Osteoblast (primary cell): ENCODE measurements around the gene NKX2-1. TPM values are rescaled to one million over a fixed set of nuclear protein-coding genes. Genes with fewer than 3 reads are reported as not detected.

Experiments
- DNase-seq: peaks from one replicate; pipeline ENCODE4 v3.0.0; 2011; ENCODE audit warnings: low spot score, mixed read lengths; ENCODE audit not compliant: insufficient read length; ENCODE audit errors: missing footprints
- H2AFZ ChIP-seq: 2 replicates; pipeline ENCODE4 v1.6.0; 2011; ENCODE audit warnings: mild to moderate bottlenecking, low read length
- H3K27ac ChIP-seq: 2 replicates; pipeline ENCODE4 v1.5.1; 2011; ENCODE audit warnings: mild to moderate bottlenecking, low read depth, low read length, moderate library complexity
- H3K27me3 ChIP-seq: 2 replicates; pipeline ENCODE4 v1.6.0; 2012; ENCODE audit warnings: mild to moderate bottlenecking, control low read depth, inconsistent platforms, low read length, moderate library complexity; ENCODE audit not compliant: insufficient read depth
- H3K36me3 ChIP-seq: 2 replicates; pipeline ENCODE4 v1.5.1; 2011; ENCODE audit warnings: mild to moderate bottlenecking, low read length, control low read depth, moderate library complexity; ENCODE audit not compliant: insufficient read depth
- H3K4me1 ChIP-seq: 2 replicates; pipeline ENCODE4 v1.5.1; 2011; ENCODE audit warnings: mild to moderate bottlenecking, low read length, control low read depth, moderate library complexity; ENCODE audit not compliant: insufficient read depth
- H3K4me2 ChIP-seq: 2 replicates; pipeline ENCODE4 v1.6.0; 2011; ENCODE audit warnings: mild to moderate bottlenecking, low read length; ENCODE audit not compliant: insufficient read depth
- H3K4me3 ChIP-seq: fragments of 200-600 bp; sonication (generic); 3 replicates; pipeline ENCODE4 v1.5.1; 2012; ENCODE audit warnings: mild to moderate bottlenecking, low read length, inconsistent platforms; ENCODE audit not compliant: insufficient read depth
- H3K79me2 ChIP-seq: 2 replicates; pipeline ENCODE4 v1.6.0; 2012; ENCODE audit warnings: mild to moderate bottlenecking, low read length, control low read depth, inconsistent platforms; ENCODE audit not compliant: insufficient read depth
- H3K9me3 ChIP-seq: 2 replicates; pipeline ENCODE4 v1.5.1; 2011; ENCODE audit warnings: low read depth, low read length, control low read depth
- H4K20me1 ChIP-seq: 2 replicates; pipeline ENCODE4 v1.6.0; 2012; ENCODE audit warnings: mild to moderate bottlenecking, low read length, control low read depth; ENCODE audit not compliant: insufficient read depth
- CTCF ChIP-seq: IDR thresholded peaks from 2 replicates; pipeline ENCODE4 v1.5.1; 2011; ENCODE audit warnings: mild to moderate bottlenecking, low read depth, low read length, moderate library complexity; ENCODE audit errors: extremely low read depth
- total RNA-seq: library from RNA; depleted of rRNA; stranded (reverse); fragments of >200 nt; gene quantifications from 2 replicates; pipeline ENCODE4 v1.2.3, GENCODE V29; 2012

Gene NKX2-1
- total RNA-seq, 1 donor = not detected

DNA sequence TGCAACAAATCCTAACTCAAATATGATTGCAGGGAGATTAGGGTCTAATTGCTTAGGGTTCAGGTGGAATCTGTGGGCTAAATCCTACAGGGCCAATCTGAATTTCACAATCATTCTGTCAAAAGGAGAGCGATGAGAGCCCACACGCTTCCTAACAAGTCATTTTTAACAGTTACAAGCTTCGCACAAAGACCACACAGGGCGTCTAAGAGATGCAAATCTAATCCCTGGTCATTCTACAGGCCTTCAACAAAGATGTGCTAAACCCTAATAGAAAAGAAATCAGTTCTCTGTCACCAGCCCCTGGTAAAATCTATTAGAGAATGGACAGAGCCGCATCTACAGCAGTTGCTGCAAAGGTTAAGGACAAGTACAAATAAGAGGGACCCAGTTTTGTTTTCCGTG is 15.3 kb downstream of the NKX2-1 start:
- TF ChIP-seq CTCF = no peak
- H4K20me1 ChIP-seq = no peaks in the 10 kb centered on the region
- H3K27ac ChIP-seq = no peak overlapping the region
- no peak overlapping the region for H2AFZ ChIP-seq
- no peaks in the 10 kb centered on the region for H3K79me2 ChIP-seq
- H3K36me3 ChIP-seq = no peaks in the 10 kb centered on the region
- peak; percentile 41 for DNase-seq
- H3K9me3 ChIP-seq = no peaks in the 10 kb centered on the region
- H3K27me3 ChIP-seq = peaks cover 78% of the 10 kb centered on the region
- no peaks in the 10 kb centered on the region for H3K4me1 ChIP-seq
- H3K4me3 ChIP-seq = no peak overlapping the region
- no peak overlapping the region for H3K4me2 ChIP-seq

DNA sequence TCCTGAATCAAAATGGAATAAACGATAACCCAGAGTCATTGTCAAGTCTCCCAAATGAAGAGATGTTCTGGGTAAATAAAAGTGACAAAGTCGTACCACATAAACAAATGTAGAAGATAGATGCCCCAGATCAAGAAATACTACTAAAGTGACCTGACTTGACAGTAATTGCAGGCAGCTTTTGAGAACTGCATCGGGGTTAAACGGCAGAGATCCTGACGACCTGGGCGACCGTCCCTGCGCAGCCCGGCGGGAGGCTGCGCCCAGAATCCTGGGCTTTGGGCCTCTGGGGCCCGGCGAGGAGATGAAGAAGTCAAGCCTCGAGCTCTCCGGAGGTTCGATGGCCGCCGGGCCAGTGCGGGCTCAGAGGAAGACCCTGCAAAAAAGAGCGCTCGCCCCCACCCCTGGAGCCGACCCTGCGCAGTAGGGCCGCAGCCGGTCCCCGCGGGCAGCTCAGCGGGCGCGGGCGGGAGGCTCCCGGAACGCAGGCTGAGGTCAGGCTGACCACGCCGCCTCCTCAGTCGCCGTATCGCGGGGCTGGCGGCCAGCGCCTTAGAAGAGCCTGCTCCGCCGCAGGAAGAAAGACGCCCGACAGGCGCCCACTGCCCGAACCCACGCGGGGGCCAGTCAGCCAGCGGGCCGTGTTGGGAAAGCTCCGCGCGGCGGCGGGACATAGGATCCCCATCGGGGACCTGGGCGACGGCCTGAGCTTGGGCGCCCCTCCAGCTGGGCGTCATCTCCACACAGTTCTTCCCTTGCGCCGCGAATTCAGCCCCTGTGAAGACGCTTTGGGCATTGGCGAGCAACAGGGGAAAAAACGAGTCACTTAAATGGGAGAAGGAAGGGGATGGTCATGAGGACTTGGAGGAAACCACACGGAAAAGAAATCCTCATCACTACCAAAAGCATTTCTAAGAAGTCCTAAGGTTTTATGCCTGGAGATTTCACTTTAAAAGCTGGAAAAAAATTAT is 16.0 kb downstream of the NKX2-1 start:
- H3K27me3 ChIP-seq = peaks cover 72% of the 10 kb centered on the region

GRCh38 chr14:36502558-36503508 is 17.2 kb downstream of the NKX2-1 start:
- no peak for DNase-seq
- TF ChIP-seq CTCF = no peak
- no peaks in the 10 kb centered on the region for H4K20me1 ChIP-seq
- H3K36me3 ChIP-seq = no peaks in the 10 kb centered on the region
- H3K4me3 ChIP-seq = no peak overlapping the region
- no peak overlapping the region for H3K4me2 ChIP-seq
- peaks cover 60% of the 10 kb centered on the region for H3K27me3 ChIP-seq
- H3K27ac ChIP-seq = no peak overlapping the region
- H3K79me2 ChIP-seq = no peaks in the 10 kb centered on the region
- no peaks in the 10 kb centered on the region for H3K4me1 ChIP-seq
- no peaks in the 10 kb centered on the region for H3K9me3 ChIP-seq
- no peak overlapping the region for H2AFZ ChIP-seq

More for the DNA sequence above, 16.0 kb downstream of the NKX2-1 start:
- no peaks in the 10 kb centered on the region for H3K79me2 ChIP-seq
- TF ChIP-seq CTCF = no peak
- no peaks in the 10 kb centered on the region for H3K9me3 ChIP-seq
- DNase-seq = peak; percentile 52
- no peak overlapping the region for H3K4me2 ChIP-seq
- H3K27ac ChIP-seq = no peak overlapping the region
- no peaks in the 10 kb centered on the region for H3K4me1 ChIP-seq
- H3K4me3 ChIP-seq = no peak overlapping the region
- H3K36me3 ChIP-seq = no peaks in the 10 kb centered on the region
- H2AFZ ChIP-seq = no peak overlapping the region
- no peaks in the 10 kb centered on the region for H4K20me1 ChIP-seq

- Histone ChIP-seq H3K9me3 (no peaks in the 10 kb centered on the region), H3K4me2 (no peak overlapping the region), H4K20me1 (no peaks in the 10 kb centered on the region), H3K4me1 (no peaks in the 10 kb centered on the region), H2AFZ (no peak overlapping the region), H3K4me3 (no peak overlapping the region), H3K36me3 (no peaks in the 10 kb centered on the region), H3K27me3 (peaks cover 25% of the 10 kb centered on the region), H3K27ac (no peak overlapping the region), H3K79me2 (no peaks in the 10 kb centered on the region)
- TF ChIP-seq CTCF = no peak
- DNase-seq = no peak
Observed at GRCh38 chr14:36498938-36499337, 21.1 kb downstream of the NKX2-1 start.
